MM.1S (cell line): Measurements from ENCODE around the gene ZNRF3.

Experiments used
- DNase-seq: peaks from one replicate; pipeline ENCODE4 v3.0.0-alpha.2; 2015
- H2AFZ ChIP-seq: fragments of 300-600 bp; sonication (generic); 2 replicates; pipeline ENCODE4 v1.6.0; 2016; ENCODE audit warnings: antibody characterized with exemption, low read length
- H3F3A ChIP-seq: fragments of 300-600 bp; sonication (generic); 2 replicates; pipeline ENCODE4 v1.6.1; 2016; ENCODE audit warnings: mild to moderate bottlenecking, antibody characterized with exemption, low read length, moderate library complexity, mixed read lengths; ENCODE audit not compliant: insufficient read depth
- H3K27ac ChIP-seq: fragments of 300-600 bp; sonication (generic); 2 replicates; pipeline ENCODE4 v1.5.1; 2016; ENCODE audit warnings: mild to moderate bottlenecking, low read length
- H3K27me3 ChIP-seq: fragments of 300-600 bp; sonication (generic); replicated peaks from 2 replicates; pipeline ENCODE4 v1.6.0; 2016; ENCODE audit warnings: low read length; ENCODE audit not compliant: insufficient read depth
- H3K36me3 ChIP-seq: fragments of 300-600 bp; sonication (generic); replicated peaks from 2 replicates; pipeline ENCODE4 v1.6.1; 2016; ENCODE audit warnings: mild to moderate bottlenecking, low read length, mixed read lengths; ENCODE audit not compliant: insufficient read depth
- H3K4me1 ChIP-seq: fragments of 300-600 bp; sonication (generic); 2 replicates; pipeline ENCODE4 v1.6.1; 2016; ENCODE audit warnings: low read length, mixed read lengths
- H3K4me2 ChIP-seq: fragments of 300-600 bp; sonication (generic); 2 replicates; pipeline ENCODE4 v1.6.0; 2016; ENCODE audit warnings: low read depth, low read length
- H3K4me3 ChIP-seq: fragments of 300-600 bp; sonication (generic); 2 replicates; pipeline ENCODE4 v1.5.1; 2016; ENCODE audit warnings: low read length, mixed read lengths
- H3K79me2 ChIP-seq: fragments of 300-600 bp; sonication (generic); 2 replicates; pipeline ENCODE4 v1.6.1; 2016; ENCODE audit warnings: mixed run types, low read length, mixed read lengths
- H3K9ac ChIP-seq: fragments of 300-600 bp; sonication (generic); 2 replicates; pipeline ENCODE4 v1.6.1; 2016; ENCODE audit warnings: low read length, mixed read lengths
- H3K9me2 ChIP-seq: fragments of 300-600 bp; sonication (generic); replicated peaks from 2 replicates; pipeline ENCODE4 v1.6.1; 2016; ENCODE audit warnings: mild to moderate bottlenecking, low read length, mixed read lengths; ENCODE audit not compliant: insufficient read depth
- H3K9me3 ChIP-seq: fragments of 300-600 bp; sonication (generic); replicated peaks from 2 replicates; pipeline ENCODE4 v1.6.1; 2016; ENCODE audit warnings: mild to moderate bottlenecking, low read length, mixed read lengths; ENCODE audit not compliant: insufficient read depth
- H4K20me1 ChIP-seq: fragments of 300-600 bp; sonication (generic); 2 replicates; pipeline ENCODE4 v1.6.1; 2016; ENCODE audit warnings: mild to moderate bottlenecking, low read length, moderate library complexity, mixed read lengths; ENCODE audit not compliant: insufficient read depth
- EZH2 ChIP-seq: fragments of 300-600 bp; sonication (generic); optimal IDR thresholded peaks from 2 replicates; pipeline ENCODE3; 2017; ENCODE audit warnings: low read depth, mild to moderate bottlenecking, antibody characterized with exemption, low read length, mixed read lengths
- EZH2phosphoT487 ChIP-seq: fragments of 300-600 bp; sonication (generic); IDR thresholded peaks from 2 replicates; pipeline ENCODE4 v1.6.1; 2018; ENCODE audit warnings: antibody characterized with exemption, low read length
- TF ChIP-seq, protein P1 (sequence below): fragments of 300-600 bp; sonication (generic); IDR thresholded peaks from 2 replicates; pipeline ENCODE4 v1.5.1; 2016; ENCODE audit warnings: antibody characterized with exemption, low read length, mixed read lengths

The ZNRF3 gene

DNA sequence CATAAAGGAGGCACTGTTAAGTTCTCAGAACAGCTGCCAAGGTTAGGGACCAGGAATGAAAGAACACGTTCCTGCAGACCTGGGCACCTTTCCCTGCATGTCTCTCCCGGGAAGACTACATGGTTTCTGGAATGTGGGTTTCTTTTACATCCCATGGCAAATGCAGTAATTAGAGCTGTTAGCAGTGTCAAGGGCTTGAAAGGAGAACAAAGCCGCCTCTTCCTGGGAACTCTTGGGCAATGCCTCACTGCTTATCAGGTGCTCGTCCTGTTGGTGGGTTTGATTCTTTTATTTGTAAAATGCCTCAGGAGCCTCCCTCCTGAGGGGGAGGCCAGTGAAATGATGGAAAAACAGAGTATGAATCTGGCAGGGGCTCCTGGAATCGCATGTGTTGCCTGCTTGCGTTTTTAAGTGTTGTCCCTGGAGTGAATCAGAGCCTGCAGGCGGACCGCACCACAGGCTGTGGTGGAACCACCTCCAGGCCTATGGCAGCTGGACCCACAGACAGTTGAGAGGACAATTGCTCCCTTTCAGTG, 179.0 kb downstream of the ZNRF3 start:
- H4K20me1 ChIP-seq = no peaks in the 10 kb centered on the region
- no peaks in the 10 kb centered on the region for H3K27me3 ChIP-seq
- no peak for DNase-seq
- H3K9me2 ChIP-seq = no peaks in the 10 kb centered on the region
- no peak overlapping the region for H3K4me2 ChIP-seq
- H3K9me3 ChIP-seq = no peaks in the 10 kb centered on the region
- H3K36me3 ChIP-seq = no peaks in the 10 kb centered on the region
- no peak overlapping the region for H2AFZ ChIP-seq
- H3K4me3 ChIP-seq = no peak overlapping the region
- no peak overlapping the region for H3K27ac ChIP-seq
- no peaks in the 10 kb centered on the region for H3K4me1 ChIP-seq
- no peaks in the 10 kb centered on the region for H3K79me2 ChIP-seq
- H3K9ac ChIP-seq = no peak overlapping the region
- H3F3A ChIP-seq = no peaks in the 10 kb centered on the region
- no peak for TF ChIP-seq EZH2phosphoT487
- TF ChIP-seq, protein P1, sequence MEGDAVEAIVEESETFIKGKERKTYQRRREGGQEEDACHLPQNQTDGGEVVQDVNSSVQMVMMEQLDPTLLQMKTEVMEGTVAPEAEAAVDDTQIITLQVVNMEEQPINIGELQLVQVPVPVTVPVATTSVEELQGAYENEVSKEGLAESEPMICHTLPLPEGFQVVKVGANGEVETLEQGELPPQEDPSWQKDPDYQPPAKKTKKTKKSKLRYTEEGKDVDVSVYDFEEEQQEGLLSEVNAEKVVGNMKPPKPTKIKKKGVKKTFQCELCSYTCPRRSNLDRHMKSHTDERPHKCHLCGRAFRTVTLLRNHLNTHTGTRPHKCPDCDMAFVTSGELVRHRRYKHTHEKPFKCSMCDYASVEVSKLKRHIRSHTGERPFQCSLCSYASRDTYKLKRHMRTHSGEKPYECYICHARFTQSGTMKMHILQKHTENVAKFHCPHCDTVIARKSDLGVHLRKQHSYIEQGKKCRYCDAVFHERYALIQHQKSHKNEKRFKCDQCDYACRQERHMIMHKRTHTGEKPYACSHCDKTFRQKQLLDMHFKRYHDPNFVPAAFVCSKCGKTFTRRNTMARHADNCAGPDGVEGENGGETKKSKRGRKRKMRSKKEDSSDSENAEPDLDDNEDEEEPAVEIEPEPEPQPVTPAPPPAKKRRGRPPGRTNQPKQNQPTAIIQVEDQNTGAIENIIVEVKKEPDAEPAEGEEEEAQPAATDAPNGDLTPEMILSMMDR = no peak
- TF ChIP-seq EZH2 = no peak

DNA sequence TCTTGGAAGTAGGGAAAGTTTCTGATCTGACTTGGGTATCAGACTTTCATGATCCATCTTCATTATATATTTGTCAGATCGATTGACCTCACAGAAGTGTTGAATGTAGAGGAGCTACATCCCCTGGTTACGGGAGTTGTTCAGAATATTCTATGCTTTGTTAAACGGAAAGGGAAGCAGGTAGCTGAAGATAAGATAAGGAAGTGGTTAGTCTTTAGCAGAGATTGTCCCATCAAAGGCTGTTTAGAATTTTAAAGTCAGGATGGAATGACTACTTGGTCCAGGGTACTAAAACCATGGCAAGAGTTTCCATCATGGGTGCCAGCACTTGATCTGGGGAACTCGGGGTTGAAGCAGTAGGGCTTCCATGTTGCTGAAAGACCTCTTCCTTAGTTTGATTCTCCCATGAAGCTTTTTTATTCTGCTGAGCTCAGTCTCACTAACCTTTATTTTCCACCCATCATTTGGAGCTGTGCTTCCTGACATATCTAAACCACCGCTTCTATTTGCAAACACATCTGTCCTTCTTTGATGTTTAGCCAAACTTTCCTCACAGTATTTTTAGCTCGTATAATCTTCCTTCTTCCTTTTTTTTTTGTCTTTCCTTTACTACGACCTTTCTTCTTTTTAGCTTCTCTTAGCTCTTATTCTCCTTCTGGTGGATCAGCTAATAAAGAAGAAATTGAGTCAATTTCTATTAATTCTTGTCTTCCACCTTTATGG, 182.3 kb downstream of the ZNRF3 start:
- Histone ChIP-seq H3K9me3 (no peaks in the 10 kb centered on the region), H3K9ac (no peak overlapping the region), H2AFZ (no peak overlapping the region), H3K9me2 (no peaks in the 10 kb centered on the region), H3K27ac (no peak overlapping the region), H3F3A (no peaks in the 10 kb centered on the region), H3K79me2 (no peaks in the 10 kb centered on the region), H3K4me3 (no peak overlapping the region), H4K20me1 (no peaks in the 10 kb centered on the region), H3K4me2 (no peak overlapping the region), H3K27me3 (no peaks in the 10 kb centered on the region), H3K4me1 (no peaks in the 10 kb centered on the region), H3K36me3 (no peaks in the 10 kb centered on the region)
- TF ChIP-seq EZH2 (no peak), EZH2phosphoT487 (no peak)
- TF ChIP-seq, protein P1 = no peak
- DNase-seq = no peak

DNA sequence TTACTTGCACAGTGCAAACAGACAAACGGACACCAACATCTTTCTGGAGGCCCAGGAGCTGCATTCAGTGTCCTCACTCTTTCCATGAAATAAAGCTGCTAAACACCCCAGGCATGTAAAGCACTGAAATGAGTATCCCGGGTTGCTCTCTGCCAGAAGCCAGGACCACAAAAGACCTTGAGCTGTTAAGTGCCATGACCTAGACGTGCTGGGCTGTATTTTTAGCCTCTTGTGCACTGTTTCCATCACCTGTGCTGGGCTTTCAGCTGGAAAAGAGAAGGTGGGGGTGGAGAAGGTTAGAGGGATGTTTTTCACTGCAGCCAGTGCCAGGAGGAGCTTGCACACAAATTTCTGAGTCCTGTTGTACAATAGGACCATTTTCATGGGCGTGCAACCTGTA, 186.1 kb downstream of the ZNRF3 start:
- Histone ChIP-seq H3K4me3 (no peak overlapping the region), H3K27me3 (no peaks in the 10 kb centered on the region), H3K9me3 (no peaks in the 10 kb centered on the region), H3K27ac (no peak overlapping the region), H3K4me2 (no peak overlapping the region), H3K4me1 (peaks cover 8% of the 10 kb centered on the region), H3K36me3 (no peaks in the 10 kb centered on the region), H3K9ac (no peak overlapping the region), H3K9me2 (no peaks in the 10 kb centered on the region), H3K79me2 (no peaks in the 10 kb centered on the region), H4K20me1 (no peaks in the 10 kb centered on the region), H3F3A (peaks cover 9% of the 10 kb centered on the region), H2AFZ (no peak overlapping the region)
- TF ChIP-seq EZH2 (no peak), EZH2phosphoT487 (no peak)
- TF ChIP-seq, protein P1 = no peak
- no peak for DNase-seq
